HG03280 (cell line): ENCODE measurements around the gene TSC22D1.
"Not testable (repeated sequence)": the region's sequence is repeated elsewhere in the genome, so short reads cannot be mapped to it uniquely, and the experiment has no call there.

Experiments used
- ATAC-seq: cut with Tn5 transposase; IDR thresholded peaks from one replicate; pipeline ENCODE4 v1.9.1; 2021; ENCODE audit warnings: mild to moderate bottlenecking, moderate library complexity; ENCODE audit not compliant: unreplicated experiment

Gene TSC22D1

DNA sequence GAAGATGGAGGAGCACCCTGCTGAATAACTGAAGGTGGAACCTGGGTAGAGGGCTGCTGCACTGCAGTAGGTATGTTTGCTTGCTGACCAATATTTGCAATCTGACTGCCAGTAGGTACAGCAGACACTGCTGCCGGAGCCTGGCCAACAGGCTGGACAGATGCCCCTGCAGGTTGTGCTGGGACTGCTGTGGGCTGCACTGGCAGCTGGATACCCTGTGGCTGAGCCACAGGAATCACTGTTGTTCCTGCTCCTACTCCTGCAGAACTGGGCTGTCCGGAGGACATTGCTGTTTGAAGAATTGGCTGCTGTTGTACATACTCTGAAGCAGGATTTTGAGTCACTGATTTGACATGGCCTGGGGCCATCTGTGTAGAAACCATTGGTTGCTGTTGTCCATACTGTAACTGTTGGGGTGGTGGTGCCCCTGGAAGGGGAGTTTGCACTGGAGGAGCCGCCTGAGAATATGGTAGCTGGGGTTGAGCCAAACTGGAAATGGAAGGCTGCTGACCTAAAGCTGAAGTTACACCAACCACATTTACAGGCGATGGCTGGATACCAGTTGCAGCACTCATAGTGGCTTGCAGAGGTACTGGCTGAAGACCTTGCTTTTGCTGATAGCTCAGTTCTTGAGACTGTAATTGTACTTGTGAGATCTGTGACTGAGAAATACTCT lies 2.2 kb downstream of the TSC22D1 start:
- no peak for ATAC-seq

DNA sequence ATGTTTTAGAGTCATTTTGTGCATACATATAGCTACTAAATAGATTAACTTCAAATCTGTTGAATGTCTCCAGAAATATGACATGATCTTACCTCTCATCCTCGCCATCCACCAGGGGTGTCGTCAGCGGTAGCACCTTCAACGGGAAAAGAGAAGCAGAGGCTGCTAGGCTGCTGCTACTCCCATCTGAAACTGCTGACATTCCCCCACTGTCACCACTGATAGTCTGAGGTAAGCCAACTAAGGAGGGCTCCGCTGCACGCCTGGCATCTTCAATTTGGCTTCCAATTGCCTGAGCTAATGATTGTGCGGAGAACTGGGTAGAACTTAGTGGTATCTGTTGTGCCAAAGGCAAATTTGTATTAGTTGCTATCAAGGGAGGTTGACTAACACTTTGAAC lies 3.1 kb downstream of the TSC22D1 start:
- no peak for ATAC-seq

DNA sequence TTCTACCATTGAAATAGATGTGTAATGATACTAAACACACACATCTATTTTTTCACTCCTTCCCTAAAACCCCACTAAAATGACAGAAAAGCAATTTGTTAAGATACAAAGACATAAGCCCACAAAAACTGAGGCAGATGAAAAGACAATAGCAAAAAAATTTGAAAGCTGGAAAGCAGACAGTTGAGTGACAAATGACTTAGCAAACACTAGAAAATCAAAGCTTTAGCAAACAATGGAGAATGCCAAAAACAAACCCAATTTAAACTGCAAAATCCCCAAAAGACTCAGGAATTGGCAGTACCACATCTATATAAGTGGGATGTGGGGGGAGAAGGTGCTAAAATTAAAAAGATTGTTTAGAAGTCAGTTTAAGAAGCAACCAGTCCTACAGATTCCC lies 9.5 kb downstream of the TSC22D1 start:
- no peak for ATAC-seq

DNA sequence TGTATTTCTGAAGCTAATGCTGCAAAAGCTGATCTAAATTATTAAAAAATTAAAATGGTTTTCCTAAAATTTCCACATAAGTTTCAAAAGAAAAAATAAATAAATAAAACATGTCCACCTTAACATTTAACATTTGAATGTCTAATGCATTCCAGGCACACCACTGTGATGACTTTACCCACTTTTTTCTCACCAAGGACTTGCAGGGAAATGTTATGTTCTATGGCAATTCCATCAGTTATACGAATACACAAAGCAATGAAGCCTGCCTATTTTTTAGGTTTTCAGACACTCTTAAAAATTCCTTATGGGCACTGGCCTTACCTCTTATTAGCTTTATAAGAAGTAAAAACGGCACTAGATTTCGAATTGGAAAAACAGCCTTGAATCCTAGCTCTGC lies 10.2 kb downstream of the TSC22D1 start:
- no peak for ATAC-seq

DNA sequence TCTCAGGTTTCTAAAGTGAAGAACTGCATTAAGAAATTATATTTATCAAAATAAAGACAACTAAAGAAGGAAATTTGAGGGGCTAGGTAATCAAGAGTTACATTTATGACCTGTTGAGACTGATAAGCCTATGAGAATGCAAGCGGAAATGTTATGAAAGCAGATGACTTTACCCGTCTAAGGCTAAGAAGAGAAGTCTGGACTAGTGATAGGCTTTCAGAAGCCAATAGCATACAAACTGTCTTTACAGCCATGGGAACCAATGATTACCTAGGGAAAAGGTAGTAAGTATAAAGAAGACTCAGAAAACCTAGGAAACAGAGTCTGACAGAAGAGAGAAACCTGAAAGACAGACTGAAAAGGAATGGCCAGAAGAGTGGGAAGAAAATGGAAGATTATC lies 11.2 kb downstream of the TSC22D1 start:
- no peak for ATAC-seq

DNA sequence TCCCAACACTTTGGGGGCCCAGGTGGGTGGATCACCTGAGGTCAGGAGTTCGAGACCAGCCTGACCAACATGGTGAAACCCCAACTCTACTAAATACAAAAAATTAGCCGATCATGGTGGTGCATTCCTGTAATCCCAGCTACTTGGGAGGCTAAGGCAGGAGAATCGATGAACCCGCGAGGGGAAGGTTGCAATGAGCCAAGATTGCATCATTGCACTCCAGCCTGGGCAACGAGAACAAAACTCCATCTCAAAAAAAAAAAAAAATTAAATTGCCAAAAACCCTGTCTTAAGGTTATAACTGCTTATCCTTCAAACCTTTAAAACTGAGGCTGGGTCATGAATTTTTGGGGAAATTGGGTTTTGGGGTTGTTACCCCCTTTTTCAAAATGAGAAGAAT lies 13.3 kb downstream of the TSC22D1 start:
- not testable (repeated sequence) for ATAC-seq

- no peak for ATAC-seq
Observed at GRCh38 chr13:44561351-44561750, 14.8 kb downstream of the TSC22D1 start.

- no peak for ATAC-seq
Observed at GRCh38 chr13:44557986-44558385, 18.1 kb downstream of the TSC22D1 start.

- ATAC-seq = no peak
Observed at GRCh38 chr13:44555207-44555606, 20.9 kb downstream of the TSC22D1 start.

DNA sequence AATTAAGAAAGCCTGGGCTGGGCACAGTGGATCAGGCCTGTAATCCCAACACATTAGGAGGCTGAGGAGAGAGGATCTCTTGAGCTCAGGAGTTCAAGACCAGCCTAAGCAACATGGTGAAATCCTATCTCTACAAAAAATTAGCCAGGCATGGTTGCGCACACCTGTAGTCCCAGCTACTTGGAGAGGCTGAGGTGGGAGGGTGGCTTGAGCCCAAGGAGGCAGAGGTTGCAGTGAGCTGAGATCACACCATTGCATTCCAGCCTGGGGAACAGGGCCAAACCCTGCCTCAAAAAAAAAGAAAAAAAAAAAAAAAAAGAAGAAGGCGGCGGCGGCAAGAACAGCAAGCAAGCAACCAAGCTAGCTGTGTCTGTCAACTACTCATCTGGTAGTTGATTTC lies 26.7 kb downstream of the TSC22D1 start:
- no peak for ATAC-seq

DNA sequence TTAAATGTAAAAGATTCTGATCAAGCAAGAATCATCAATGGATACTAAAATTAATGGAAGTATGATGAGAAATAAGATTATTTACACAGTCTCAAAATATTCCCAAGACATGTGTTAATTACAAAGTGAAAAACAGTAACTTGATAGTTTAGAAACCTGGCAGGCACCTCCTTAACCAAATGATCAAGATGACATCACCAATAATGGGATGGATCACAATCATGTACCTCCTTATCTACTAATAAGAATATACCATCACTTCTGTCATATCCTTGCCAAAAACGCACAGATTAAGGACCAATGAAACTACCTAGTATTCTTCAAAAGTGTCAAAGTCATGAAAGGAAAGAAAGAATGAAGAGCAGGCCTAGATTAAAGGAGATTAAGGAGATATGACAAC lies 30.0 kb downstream of the TSC22D1 start:
- no peak for ATAC-seq

DNA sequence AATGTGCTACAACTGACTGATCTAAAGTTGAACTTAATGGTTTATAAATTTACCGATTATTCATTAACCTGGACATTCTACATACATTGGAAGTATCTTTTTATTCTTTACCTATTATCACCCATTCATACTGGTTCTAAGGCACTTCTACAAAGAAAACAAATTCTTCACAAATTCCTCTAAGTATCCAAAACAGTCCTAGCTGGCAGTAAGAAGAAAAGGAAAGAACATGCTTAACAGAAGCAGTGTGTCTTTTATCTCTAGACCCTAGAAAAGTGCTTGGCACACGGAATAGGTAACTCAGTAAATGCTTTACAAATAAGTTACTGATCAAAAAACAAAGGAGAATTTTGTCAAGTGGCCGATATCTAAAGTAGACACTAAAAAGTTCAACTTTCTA lies 32.8 kb downstream of the TSC22D1 start:
- no peak for ATAC-seq

GRCh38 chr13:44542361-44542760 lies 33.8 kb downstream of the TSC22D1 start:
- ATAC-seq = no peak

- ATAC-seq = no peak
Observed at GRCh38 chr13:44541601-44542000, 34.5 kb downstream of the TSC22D1 start.

DNA sequence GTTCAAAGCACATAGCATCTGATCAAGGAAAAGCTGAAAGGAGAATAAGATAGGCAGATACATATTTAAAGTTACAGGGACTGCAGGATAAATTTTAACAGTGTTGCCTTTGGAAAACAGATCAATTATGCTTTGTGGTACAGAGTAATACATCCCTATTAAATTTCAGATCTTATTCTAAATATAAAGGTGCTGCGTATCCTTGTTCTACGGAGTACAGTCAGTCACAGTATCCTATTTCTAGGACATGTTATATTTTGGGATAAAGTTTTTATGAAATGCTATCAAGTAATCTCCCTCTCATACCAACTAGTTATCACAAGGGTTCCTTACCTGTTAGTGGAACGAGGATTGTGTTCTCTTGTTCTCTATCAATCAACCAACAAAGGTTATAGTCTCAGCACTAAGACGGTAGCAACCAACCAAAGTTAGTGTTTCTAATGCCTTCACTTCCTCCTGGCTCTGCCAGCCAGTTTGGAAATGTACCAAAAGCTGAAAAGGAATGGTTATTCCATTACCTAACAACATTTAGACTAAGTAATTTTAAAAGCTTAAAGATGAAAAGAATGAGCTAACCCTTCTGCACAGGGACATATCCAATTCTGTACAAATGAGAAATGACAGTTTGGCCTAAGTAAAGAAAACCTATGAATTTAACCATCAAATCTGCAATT lies 35.2 kb downstream of the TSC22D1 start:
- ATAC-seq = no peak

DNA sequence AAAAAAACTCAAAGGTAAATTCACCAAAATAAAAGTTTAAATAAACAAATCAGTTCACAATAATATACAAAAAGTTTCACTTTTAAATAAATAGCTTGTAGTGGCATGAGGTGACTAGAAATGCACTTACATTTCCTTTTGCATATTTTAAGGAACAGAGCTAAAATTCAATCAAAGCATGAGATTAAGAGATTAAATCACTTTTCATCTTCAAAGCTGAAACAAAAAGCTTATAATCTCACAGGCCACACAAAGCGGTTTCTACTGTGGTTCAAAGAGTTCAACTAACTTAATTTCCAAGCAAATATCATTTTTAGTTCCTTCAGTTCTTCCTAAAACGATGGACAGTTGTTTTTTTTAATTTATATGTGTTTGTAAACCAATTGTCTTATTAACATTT lies 38.9 kb downstream of the TSC22D1 start:
- no peak for ATAC-seq

- ATAC-seq = no peak
Observed at GRCh38 chr13:44523146-44524015, 52.7 kb downstream of the TSC22D1 start.

DNA sequence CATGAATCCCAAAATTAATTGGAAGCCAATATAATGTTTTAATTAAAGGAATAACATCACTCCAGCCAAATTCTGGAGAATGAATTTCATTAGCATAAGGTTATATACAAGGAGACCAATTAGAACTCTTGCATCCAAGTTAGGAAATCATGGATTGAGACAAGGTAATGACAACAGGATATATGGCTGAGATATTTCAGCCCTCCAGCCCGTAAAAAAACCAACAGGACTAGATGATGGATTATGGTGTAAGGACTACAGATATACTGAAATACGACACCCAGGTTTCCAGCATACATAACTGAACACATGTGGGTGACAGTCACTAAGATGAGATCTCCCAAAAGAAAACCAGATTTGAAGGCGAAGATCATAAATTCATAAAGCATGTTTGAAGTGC lies 56.5 kb downstream of the TSC22D1 start:
- no peak for ATAC-seq

DNA sequence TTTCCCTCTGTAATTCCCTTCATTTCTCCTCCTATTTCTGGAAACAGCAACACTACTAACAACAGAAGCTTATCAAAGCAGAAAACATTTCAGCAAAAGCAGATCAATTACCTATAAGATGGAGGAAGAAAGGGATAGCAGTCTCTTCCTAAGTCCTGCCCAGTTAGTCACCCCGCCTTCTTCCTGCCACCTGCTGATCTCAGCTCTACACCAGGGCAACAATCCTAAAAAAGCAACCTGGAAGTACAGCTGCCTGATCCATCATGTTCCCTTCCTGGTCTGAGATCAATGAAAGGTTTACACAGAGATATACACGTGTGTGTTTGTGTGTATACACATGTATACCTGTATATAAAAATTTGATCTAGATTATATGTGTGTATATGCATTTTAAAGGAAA lies 59.4 kb downstream of the TSC22D1 start:
- ATAC-seq = no peak

- ATAC-seq = no peak
Observed at GRCh38 chr13:44514278-44514677, 61.9 kb downstream of the TSC22D1 start.

GRCh38 chr13:44509853-44510252 lies 66.3 kb downstream of the TSC22D1 start:
- ATAC-seq = not testable (repeated sequence)

- ATAC-seq = no peak
Observed at GRCh38 chr13:44508562-44509077, 67.5 kb downstream of the TSC22D1 start.
